CD4-positive, CD25-positive, alpha-beta regulatory T cell (primary cell): ENCODE data around the gene OR2AJ1. TPM values are rescaled to one million over a fixed set of nuclear protein-coding genes. Genes with fewer than 3 reads are reported as not detected.
"Not testable (repeated sequence)": the region's sequence is repeated elsewhere in the genome, so short reads cannot be mapped to it uniquely, and the experiment has no call there.

Experiments
- ATAC-seq, 2 donors: fragments of 150-1000 bp; cut with Tn5 transposase; one replicate each; pipeline ENCODE4 v1.10.0; 2021; ENCODE audit warnings: low read depth in 2 of 2, moderate number of reproducible peaks in 2 of 2, moderate library complexity in 1 of 2
- DNase-seq, 3 donors: peaks; one replicate each; pipeline versions ENCODE4 v3.0.0 to v3.0.0-alpha.2; 2012 to 2022; ENCODE audit warnings: mixed read lengths in 1 of 3
- H3K27ac ChIP-seq: one replicate; pipeline ENCODE4 v1.7.0; 2013; ENCODE audit warnings: mild to moderate bottlenecking, low read length; ENCODE audit not compliant: insufficient read depth, poor library complexity, severe bottlenecking
- H3K27me3 ChIP-seq: one replicate; pipeline ENCODE4 v1.7.0; 2013; ENCODE audit warnings: low read length; ENCODE audit not compliant: control insufficient read depth, insufficient read depth
- H3K36me3 ChIP-seq: one replicate; pipeline ENCODE4 v1.7.0; 2013; ENCODE audit warnings: mild to moderate bottlenecking, low read length, moderate library complexity; ENCODE audit not compliant: control insufficient read depth, insufficient read depth
- H3K4me1 ChIP-seq: 2 replicates; pipeline ENCODE4 v1.7.0; 2013; ENCODE audit warnings: mild to moderate bottlenecking, low read length; ENCODE audit not compliant: insufficient read depth, control insufficient read depth, poor library complexity, severe bottlenecking
- H3K4me3 ChIP-seq: one replicate; pipeline ENCODE4 v1.7.0; 2013; ENCODE audit warnings: low read depth, mild to moderate bottlenecking, low read length, moderate library complexity
- H3K9me3 ChIP-seq, 2 experiments: 1 replicate in 1 of 2; 2 replicates in 1 of 2; pipeline ENCODE4 v1.7.0; 2013; ENCODE audit warnings: low read length in 2 of 2, mild to moderate bottlenecking in 1 of 2, moderate library complexity in 1 of 2; ENCODE audit not compliant: control insufficient read depth in 2 of 2
- H3K27ac Mint-ChIP-seq, 3 donors: one replicate each; pipeline ENCODE4 v1.8.0; 2020 to 2022; ENCODE audit warnings: mild to moderate bottlenecking in 3 of 3, mixed read lengths in 3 of 3, moderate library complexity in 2 of 3
- H3K27me3 Mint-ChIP-seq: one replicate; pipeline ENCODE4 v1.8.0; 2022; ENCODE audit warnings: mild to moderate bottlenecking, mixed read lengths
- H3K36me3 Mint-ChIP-seq: one replicate; pipeline ENCODE4 v1.8.0; 2020; ENCODE audit warnings: mixed read lengths
- H3K4me1 Mint-ChIP-seq, 4 donors: one replicate each; pipeline ENCODE4 v1.8.0; 2020 to 2022; ENCODE audit warnings: mixed read lengths in 4 of 4, mild to moderate bottlenecking in 1 of 4
- H3K4me3 Mint-ChIP-seq, 4 donors: one replicate each; pipeline ENCODE4 v1.8.0; 2020 to 2022; ENCODE audit warnings: mild to moderate bottlenecking in 4 of 4, mixed read lengths in 4 of 4, moderate library complexity in 3 of 4
- H3K9me3 Mint-ChIP-seq, 7 donors: one replicate each; pipeline ENCODE4 v1.8.0; 2020 to 2022; ENCODE audit warnings: mixed read lengths in 7 of 7, mild to moderate bottlenecking in 3 of 7, moderate library complexity in 2 of 7
- polyA plus RNA-seq, 4 donors: library from polyadenylated mRNA; unstranded; fragments of 300-500 nt; fragmentation: Illumina TruSeq; gene quantifications; one replicate each; pipeline ENCODE4 v1.2.3, GENCODE V29; 2021
- total RNA-seq: library from RNA; stranded (reverse); gene quantifications from one replicate; pipeline ENCODE4 v1.2.3, GENCODE V29; 2022

Gene OR2AJ1
- total and polyA plus RNA-seq, 5 donors from 2014 or later, result not detected

DNA sequence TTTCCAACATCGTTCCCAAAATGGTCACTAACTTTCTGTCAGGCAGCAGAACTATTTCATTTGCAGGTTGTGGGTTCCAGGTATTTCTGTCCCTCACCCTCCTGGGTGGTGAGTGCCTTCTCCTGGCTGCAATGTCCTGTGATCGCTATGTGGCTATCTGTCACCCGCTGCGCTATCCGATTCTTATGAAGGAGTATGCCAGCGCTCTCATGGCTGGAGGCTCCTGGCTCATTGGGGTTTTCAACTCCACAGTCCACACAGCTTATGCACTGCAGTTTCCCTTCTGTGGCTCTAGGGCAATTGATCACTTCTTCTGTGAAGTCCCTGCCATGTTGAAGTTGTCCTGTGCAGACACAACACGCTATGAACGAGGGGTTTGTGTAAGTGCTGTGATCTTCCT lies 9.3 kb downstream of the OR2AJ1 start:
- H3K27ac ChIP-seq, result no peak overlapping the region
- no peak overlapping the region for H3K4me3 ChIP-seq
- H3K27me3 ChIP-seq, result no peaks in the 10 kb centered on the region
- H3K4me3 Mint-ChIP-seq, result no peak overlapping the region
- no peak overlapping the region for H3K27ac Mint-ChIP-seq
- H3K9me3 ChIP-seq, result no peaks in the 10 kb centered on the region
- peaks cover 0 to 7% (median 2%) of the 10 kb centered on the region in 7 donors for H3K9me3 Mint-ChIP-seq
- no peak for DNase-seq
- no peak for ATAC-seq
- H3K36me3 Mint-ChIP-seq, result no peaks in the 10 kb centered on the region
- no peaks in the 10 kb centered on the region for H3K27me3 Mint-ChIP-seq
- no peaks in the 10 kb centered on the region for H3K36me3 ChIP-seq
- peaks cover 0 to 3% (median 0%) of the 10 kb centered on the region in 4 donors for H3K4me1 Mint-ChIP-seq
- peaks cover 5% of the 10 kb centered on the region for H3K4me1 ChIP-seq

DNA sequence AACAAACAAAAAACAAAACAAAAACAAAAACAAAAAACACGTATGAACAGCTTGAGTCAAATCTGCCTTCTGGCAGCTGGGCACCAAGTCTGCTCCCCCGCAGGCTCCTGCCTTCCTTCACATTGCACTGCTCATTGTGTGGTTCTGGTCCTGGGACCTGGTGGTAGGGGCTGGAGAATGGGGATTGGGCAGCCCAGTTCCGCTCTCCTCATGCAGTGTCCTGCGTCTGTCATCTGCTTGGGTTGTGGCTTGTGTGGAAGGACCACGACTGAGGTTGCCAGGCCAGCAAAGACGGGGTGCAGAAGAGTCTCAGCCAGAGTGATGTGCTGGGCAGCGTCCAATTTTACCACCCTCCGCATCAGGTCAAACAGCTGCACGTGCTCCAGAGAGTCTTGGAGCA lies 11.1 kb downstream of the OR2AJ1 start:
- H3K27ac ChIP-seq, result no peak overlapping the region
- peaks cover 0 to 7% (median 2%) of the 10 kb centered on the region in 7 donors for H3K9me3 Mint-ChIP-seq
- no peaks in the 10 kb centered on the region for H3K36me3 Mint-ChIP-seq
- no peak overlapping the region for H3K4me3 ChIP-seq
- no peaks in the 10 kb centered on the region for H3K9me3 ChIP-seq
- H3K27me3 Mint-ChIP-seq, result no peaks in the 10 kb centered on the region
- no peak overlapping the region for H3K4me3 Mint-ChIP-seq
- no peak for ATAC-seq
- H3K4me1 ChIP-seq, result peaks cover 5% of the 10 kb centered on the region
- peaks cover 0 to 3% (median 0%) of the 10 kb centered on the region in 4 donors for H3K4me1 Mint-ChIP-seq
- DNase-seq, result no peak
- H3K27ac Mint-ChIP-seq, result no peak overlapping the region
- no peaks in the 10 kb centered on the region for H3K36me3 ChIP-seq
- no peaks in the 10 kb centered on the region for H3K27me3 ChIP-seq

DNA sequence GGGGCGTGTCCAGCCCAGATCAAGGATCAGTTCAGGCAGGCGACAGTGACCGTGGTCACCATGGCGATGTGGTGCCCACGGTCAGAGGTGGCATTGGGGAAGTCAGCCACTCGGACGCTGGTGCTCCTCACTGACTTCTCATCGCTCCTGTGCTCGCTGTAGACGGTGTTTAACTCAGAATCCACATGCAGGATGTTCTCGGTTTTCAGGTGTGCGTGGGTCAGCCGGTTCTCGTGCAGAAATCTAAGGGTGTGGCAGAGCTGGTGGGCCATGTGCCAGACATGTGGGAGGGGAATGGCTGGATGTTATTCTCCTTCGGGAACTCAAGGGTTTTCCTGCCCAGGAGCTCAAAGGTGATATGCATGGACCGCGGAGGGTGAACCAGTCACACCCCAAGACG lies 11.7 kb downstream of the OR2AJ1 start:
- no peaks in the 10 kb centered on the region for H3K36me3 ChIP-seq
- H3K27ac ChIP-seq, result no peak overlapping the region
- Mint-ChIP-seq H3K27ac (no peak overlapping the region), H3K27me3 (no peaks in the 10 kb centered on the region), H3K9me3 (peaks cover 0 to 10% (median 2%) of the 10 kb centered on the region in 7 donors), H3K4me3 (peak overlapping the region in 1 of 4 donors; percentile 48), H3K36me3 (no peaks in the 10 kb centered on the region), H3K4me1 (peaks cover 0 to 3% (median 0%) of the 10 kb centered on the region in 4 donors)
- H3K4me3 ChIP-seq, result no peak overlapping the region
- H3K27me3 ChIP-seq, result no peaks in the 10 kb centered on the region
- H3K9me3 ChIP-seq, result no peaks in the 10 kb centered on the region
- DNase-seq (no peak), ATAC-seq (no peak)
- peaks cover 5% of the 10 kb centered on the region for H3K4me1 ChIP-seq

DNA sequence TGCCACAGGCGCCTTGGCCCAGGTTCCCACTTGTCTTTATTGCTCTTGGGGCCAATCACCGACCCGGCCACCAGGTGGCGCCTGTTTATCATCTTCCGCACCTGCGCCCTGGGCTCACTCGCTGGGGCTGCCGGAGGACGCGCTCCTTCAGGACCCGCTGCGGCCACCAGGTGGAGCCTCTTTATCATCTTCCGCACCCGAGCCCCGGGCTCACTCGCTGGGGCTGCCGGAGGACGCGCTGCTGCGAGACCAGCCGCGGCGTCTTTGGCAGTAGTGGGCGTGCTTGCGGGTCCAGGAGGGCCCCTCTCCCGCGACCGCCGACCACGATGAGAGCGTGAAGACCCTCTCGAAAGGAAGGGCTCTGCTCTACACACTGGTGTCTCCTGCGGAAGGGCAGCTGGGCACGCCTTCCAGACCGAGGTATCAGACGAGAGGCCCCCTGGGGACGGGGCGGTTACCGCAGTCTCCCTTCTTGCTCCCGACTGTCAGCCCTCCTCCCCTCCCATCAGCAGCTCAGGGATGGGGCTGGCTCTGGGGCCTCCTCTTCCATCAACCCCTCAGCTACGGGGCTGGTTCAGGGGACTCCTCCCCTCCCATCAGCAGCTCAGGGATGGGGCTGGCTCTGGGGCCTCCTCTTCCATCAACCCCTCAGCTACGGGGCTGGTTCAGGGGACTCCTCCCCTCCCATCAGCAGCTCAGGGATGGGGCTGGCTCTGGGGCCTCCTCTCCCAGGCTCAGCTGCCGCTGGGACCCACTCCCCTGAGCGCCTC lies 12.5 kb downstream of the OR2AJ1 start:
- ATAC-seq, result peak; percentile 53 to 93

DNA sequence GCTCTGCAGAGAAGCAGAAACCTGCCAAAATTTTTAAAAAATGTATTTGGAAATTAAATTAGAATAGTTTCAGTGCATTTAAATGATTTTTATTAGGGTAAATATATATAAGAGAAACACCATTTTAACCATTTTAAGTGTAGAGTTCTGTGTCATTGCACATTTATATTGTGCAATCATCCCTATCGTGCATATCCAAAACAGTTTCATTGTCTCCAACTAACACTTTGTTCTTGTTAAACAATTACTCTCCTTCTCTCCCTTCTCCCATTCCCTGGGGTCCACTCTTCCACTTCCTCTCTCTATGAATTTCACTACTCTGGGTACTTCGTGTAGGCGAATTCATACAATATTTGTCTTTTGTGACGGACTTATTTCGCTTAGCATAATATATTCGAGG lies 17.9 kb downstream of the OR2AJ1 start:
- no peak overlapping the region for H3K4me3 Mint-ChIP-seq

More for the DNA sequence above, 12.5 kb downstream of the OR2AJ1 start:
- DNase-seq, result peak; percentile 56 to 87 (median 76)
- peak overlapping the region; percentile 35 to 88 (median 66) for H3K4me3 Mint-ChIP-seq
- not testable (repeated sequence) for H3K9me3 ChIP-seq, H3K4me1 Mint-ChIP-seq, H3K4me1 ChIP-seq, H3K36me3 Mint-ChIP-seq, H3K27ac Mint-ChIP-seq, H3K27ac ChIP-seq, H3K27me3 ChIP-seq, H3K4me3 ChIP-seq, H3K36me3 ChIP-seq, H3K27me3 Mint-ChIP-seq
- H3K9me3 Mint-ChIP-seq, result peaks cover 0 to 12% (median 3%) of the 10 kb centered on the region in 7 donors

DNA sequence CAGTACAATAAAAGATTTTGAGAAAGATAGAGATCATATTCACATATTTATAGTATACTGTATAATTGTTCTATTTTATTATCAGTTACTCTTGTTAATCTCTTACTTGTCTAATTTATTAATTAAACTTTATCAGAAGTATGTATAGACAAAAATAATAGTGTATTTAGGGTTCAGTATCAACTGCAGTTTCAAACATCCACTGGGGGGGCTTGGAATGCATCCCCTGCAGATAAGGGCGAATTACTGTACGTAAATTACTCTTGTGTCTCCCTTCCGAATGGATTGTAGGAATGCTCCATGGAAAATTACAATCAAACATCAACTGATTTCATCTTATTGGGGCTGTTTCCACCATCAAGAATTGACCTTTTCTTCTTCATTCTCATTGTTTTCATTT lies 23.9 kb downstream of the OR2AJ1 start, which contains the start of gene OR2L8:
TSS of gene OR2L8 (plus strand) at position 301 of the 400 bp plus-strand sequence. CDS start at position 301, 0 bp downstream.
- H3K4me1 Mint-ChIP-seq, result no peaks in the 10 kb centered on the region
- no peak within 1 kb of the TSS for H3K27ac Mint-ChIP-seq
- H3K9me3 Mint-ChIP-seq, result peaks cover 0 to 17% (median 4%) of the 10 kb centered on the region in 7 donors
- no peak within 1 kb of the TSS for H3K4me3 Mint-ChIP-seq
- ATAC-seq (no peak), DNase-seq (no peak)
- Histone ChIP-seq H3K9me3 (no peaks in the 10 kb centered on the region), H3K27ac (no peak within 1 kb of the TSS), H3K4me1 (no peaks in the 10 kb centered on the region), H3K36me3 (no peaks in the 10 kb centered on the region), H3K4me3 (no peak within 1 kb of the TSS), H3K27me3 (no peaks in the 10 kb centered on the region)
- H3K36me3 Mint-ChIP-seq, result no peaks in the 10 kb centered on the region
- H3K27me3 Mint-ChIP-seq, result no peaks in the 10 kb centered on the region

More for the DNA sequence above, 17.9 kb downstream of the OR2AJ1 start:
- H3K27me3 ChIP-seq, result no peaks in the 10 kb centered on the region
- H3K9me3 Mint-ChIP-seq, result peaks cover 0 to 11% (median 2%) of the 10 kb centered on the region in 7 donors
- H3K27me3 Mint-ChIP-seq, result no peaks in the 10 kb centered on the region
- H3K4me1 ChIP-seq, result no peaks in the 10 kb centered on the region
- no peaks in the 10 kb centered on the region for H3K4me1 Mint-ChIP-seq
- DNase-seq, result no peak
- no peak overlapping the region for H3K4me3 ChIP-seq
- no peaks in the 10 kb centered on the region for H3K36me3 ChIP-seq
- ATAC-seq, result no peak
- H3K36me3 Mint-ChIP-seq, result no peaks in the 10 kb centered on the region
- H3K27ac Mint-ChIP-seq, result no peak overlapping the region
- H3K9me3 ChIP-seq, result no peaks in the 10 kb centered on the region
- H3K27ac ChIP-seq, result no peak overlapping the region

DNA sequence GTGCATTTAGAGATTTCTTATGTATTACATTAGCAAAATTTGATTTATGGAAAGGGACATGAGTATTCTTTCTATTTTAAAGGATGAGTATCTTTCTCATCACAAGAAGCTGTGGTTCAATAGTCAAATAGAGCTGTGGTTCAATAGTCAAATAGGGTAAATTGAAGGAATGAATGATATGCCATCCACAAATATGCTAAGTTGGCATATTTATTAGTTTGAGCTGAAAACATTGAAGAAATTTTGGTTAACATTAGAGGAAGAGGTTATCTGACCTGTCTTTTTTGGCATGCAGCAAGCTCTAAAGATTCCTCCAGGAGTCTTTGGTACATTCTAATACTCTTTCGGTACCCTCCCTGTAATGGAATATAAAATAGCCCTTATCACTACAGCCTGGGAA lies 28.7 kb downstream of the OR2AJ1 start:
- H3K27me3 ChIP-seq, result no peaks in the 10 kb centered on the region
- Mint-ChIP-seq H3K27ac (no peak overlapping the region), H3K9me3 (peaks cover 0 to 16% (median 5%) of the 10 kb centered on the region in 7 donors), H3K4me1 (no peaks in the 10 kb centered on the region), H3K4me3 (no peak overlapping the region), H3K27me3 (no peaks in the 10 kb centered on the region), H3K36me3 (no peaks in the 10 kb centered on the region)
- H3K36me3 ChIP-seq, result no peaks in the 10 kb centered on the region
- ATAC-seq (no peak), DNase-seq (no peak)
- no peaks in the 10 kb centered on the region for H3K9me3 ChIP-seq
- no peaks in the 10 kb centered on the region for H3K4me1 ChIP-seq
- H3K27ac ChIP-seq, result no peak overlapping the region
- H3K4me3 ChIP-seq, result no peak overlapping the region

DNA sequence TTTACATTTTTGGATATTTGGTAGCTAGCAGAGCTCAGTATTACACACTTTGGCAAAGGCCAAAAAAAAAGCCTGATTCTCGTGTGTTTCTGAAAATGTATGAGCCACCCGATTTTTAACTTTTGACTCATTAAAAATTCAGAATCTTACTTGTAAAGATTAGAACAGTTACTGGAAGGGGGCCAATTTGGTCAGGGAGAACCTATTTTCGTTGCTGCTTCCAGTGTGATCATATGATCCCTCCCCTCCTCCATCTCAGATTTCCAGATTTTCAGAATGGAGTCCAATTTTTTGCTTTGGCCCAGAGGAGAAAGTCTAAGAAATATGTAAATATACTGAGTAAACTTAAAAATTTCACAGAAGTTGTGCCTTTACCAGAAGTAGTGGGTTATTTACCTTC lies 37.1 kb downstream of the OR2AJ1 start:
- no peak for ATAC-seq
- no peaks in the 10 kb centered on the region for H3K27me3 Mint-ChIP-seq
- no peaks in the 10 kb centered on the region for H3K27me3 ChIP-seq

More for the DNA sequence above, 37.1 kb downstream of the OR2AJ1 start:
- Mint-ChIP-seq H3K9me3 (peaks cover 0 to 15% (median 5%) of the 10 kb centered on the region in 7 donors), H3K4me1 (no peaks in the 10 kb centered on the region), H3K27ac (no peak overlapping the region), H3K36me3 (no peaks in the 10 kb centered on the region), H3K4me3 (no peak overlapping the region)
- H3K27ac ChIP-seq, result no peak overlapping the region
- no peaks in the 10 kb centered on the region for H3K9me3 ChIP-seq
- no peaks in the 10 kb centered on the region for H3K4me1 ChIP-seq
- H3K4me3 ChIP-seq, result no peak overlapping the region
- no peaks in the 10 kb centered on the region for H3K36me3 ChIP-seq
- DNase-seq, result no peak
